GM21723 (cell line): ENCODE results near the gene PON3.

Source experiments
- ATAC-seq: cut with Tn5 transposase; IDR thresholded peaks from one replicate; pipeline ENCODE4 v1.9.1; 2021; ENCODE audit warnings: mild to moderate bottlenecking, moderate library complexity; ENCODE audit not compliant: unreplicated experiment

The PON3 gene

DNA sequence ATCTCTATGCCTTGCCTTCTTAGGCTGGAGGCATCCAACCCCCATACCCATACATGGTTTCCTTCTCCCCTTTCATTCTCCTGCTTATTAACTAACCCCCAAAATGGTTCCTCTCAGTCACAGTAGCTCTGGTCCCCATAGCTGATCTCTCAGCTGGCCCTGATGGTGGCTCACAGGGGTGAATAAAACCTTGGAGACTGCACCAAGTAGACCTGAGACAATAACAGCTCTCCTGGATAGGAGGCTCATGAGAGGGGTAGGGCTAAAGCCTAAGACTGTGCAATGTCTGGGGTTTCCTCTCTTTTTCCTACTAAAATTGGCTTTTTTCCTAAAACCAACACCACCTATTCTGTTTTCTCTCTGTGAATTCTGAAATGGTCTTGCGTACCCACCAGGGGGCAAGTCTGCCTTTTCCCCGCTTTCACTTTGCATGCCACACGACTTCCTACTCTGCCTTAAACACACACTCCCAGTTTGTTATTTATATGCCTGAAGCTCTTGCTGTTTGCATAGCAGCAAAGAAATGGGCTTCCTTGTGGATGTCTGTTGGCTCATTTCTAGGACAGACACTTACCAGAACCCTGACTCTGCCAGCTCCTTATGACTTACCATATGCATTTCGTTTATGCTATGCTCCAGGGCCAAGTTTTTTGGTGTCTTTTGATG is 53.4 kb downstream of the PON3 start:
- no peak for ATAC-seq

DNA sequence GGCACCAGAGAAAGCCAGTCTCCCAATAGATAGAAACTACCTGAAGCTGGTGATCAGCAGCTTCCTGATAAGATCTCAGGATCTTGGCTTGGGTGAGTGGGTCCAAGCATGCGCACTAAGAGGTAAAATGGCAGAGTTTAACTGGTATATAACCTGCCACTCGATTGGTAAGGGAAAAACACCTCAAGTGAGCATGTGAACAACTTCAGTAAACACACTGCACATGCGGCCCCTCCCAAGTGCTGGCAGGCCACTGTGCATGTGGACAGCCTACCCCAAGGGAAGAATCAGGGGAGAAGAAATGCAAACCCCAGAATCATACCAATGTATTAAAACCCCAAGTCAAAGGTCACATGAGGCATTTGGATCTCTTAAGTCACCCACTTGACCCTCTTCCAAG is 54.1 kb downstream of the PON3 start:
- ATAC-seq: no peak

GRCh38 chr7:95340491-95340890 is 55.7 kb downstream of the PON3 start:
- ATAC-seq: no peak

GRCh38 chr7:95338832-95339231 is 57.3 kb downstream of the PON3 start:
- no peak for ATAC-seq

- no peak for ATAC-seq
Measured at GRCh38 chr7:95335093-95335492, 61.1 kb downstream of the PON3 start.

GRCh38 chr7:95334447-95334846 is 61.7 kb downstream of the PON3 start:
- no peak for ATAC-seq

DNA sequence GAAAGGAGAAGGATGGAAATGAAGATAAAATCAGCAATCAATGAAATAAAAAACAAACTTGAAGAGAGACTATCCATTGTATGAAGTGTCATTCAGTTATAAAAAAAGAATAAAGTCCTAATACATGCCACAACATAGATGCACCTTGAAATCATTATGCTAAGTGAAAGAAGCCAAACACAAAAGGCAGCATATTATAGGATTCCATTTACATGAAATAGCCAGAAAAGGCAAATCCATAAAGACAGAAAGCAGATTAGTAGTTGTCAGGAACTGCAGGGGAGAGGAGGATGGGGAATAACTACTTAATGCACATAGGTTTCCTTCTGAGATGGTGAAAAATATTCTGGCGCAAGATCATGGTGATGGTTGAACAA is 65.2 kb downstream of the PON3 start:
- ATAC-seq: peak; percentile 36

DNA sequence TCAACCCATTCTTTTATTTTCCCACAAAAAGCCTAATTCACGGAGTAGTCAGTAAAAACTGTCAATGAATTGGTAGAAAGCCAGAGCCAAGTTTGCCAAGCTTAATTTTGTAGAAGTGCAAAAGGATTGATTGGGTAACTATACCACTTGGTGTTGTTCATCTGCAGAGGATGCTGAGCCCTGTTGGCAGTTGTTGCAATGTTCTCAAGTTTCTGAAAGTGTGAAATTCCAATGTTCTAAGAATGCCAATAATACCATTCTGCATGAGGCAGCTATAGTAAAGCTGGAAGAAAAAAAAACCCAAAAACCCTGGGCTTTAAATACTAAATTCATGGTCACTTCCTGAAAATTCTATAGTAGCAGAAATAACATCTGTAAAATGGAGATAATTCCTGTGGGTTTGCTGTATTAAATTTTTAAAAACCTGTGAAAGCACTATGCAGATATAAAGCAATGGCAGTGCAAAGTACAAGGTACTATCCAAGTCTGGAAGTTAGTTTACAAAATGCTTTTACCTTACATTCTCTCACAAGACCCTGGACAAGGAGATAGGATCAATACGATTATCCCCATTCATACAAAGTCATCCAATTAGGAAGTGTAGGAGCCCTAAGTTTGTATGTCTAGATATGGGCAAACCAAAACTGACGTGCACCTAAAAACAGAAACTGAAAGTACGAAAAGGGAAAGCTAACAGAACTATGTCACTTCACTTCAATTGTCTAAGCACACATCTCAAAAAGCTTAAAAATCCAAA is 65.8 kb downstream of the PON3 start:
- peak; percentile 99 for ATAC-seq

DNA sequence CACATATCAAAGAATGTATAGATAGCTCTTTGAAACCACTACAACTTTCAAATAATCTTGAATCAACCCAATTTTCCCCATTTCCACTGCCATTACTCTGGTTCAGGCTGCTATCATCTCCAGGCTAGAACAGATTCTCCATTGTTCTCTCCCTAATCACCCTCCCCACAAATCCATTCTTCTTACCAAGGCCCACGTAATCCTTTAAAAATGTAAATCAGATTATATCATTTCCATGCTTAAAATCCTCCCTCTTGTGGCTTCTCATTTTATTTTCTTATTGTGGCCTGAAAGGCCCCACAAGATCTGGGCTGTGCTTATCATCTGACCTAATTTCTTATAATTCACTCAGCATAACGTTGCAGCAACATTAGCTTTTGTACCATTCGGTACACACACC is 68.8 kb downstream of the PON3 start:
- no peak for ATAC-seq

GRCh38 chr7:95324431-95324830 is 71.7 kb downstream of the PON3 start, which contains the start of gene PON1:
PON1 (minus strand) TSS chr7:95324532; CDS start chr7:95324475, 57 bp downstream.
- ATAC-seq: peak; percentile 93

DNA sequence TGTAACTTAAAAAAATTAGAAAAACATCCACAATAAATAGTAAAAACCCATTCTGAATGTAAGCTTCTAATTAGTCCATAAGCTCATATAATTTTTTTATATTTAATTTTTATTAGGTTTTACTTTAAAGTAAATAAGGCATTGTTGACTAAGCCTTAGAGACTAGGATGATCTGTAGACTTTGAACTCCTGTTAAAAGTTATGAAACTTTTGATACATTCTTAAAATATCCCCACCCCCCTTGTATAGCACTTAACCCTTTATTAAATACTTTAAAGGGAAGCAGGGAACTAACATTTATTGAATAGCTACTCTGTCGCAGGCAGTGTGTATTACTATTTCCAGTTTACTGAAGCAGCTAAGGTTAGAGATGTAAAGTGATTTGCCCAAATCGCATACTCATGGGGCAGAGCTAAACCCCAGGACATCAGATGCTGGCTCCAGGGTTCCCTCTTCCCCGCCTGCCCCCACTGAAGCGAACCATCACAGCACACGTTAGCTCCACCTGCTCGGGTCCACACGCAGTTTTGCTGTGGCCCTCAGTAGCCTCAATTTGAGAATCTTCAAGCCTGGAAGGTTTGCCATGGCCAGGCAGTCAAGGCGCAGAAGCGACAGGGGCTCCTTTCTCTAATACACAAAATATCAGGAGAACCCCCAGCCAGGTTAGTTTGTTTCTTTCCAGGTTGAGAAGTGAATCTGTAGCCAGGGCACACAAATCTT is 72.6 kb downstream of the PON3 start:
- no peak for ATAC-seq

GRCh38 chr7:95322854-95323253 is 73.3 kb downstream of the PON3 start:
- no peak for ATAC-seq

DNA sequence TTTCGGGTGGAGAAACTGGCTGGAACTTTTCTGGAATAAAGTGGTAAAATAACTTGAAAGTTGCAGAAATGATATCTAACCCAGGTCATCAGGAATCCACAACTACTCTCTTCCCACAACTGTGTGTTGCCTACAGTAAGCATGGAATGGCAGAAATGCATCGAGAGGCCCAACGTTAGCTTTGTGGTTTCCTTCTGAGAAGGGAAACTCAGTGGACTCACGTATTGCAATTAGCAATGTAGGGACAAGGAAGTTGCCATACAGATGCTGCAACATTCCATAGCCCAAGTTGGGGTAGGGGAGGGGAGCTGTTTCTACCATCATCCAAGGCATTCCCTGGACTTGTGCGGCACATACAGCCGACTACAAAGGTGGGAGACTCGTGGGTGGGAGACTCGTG is 73.8 kb downstream of the PON3 start:
- no peak for ATAC-seq

GRCh38 chr7:95321720-95322119 is 74.5 kb downstream of the PON3 start:
- ATAC-seq: no peak

GRCh38 chr7:95320651-95321050 is 75.5 kb downstream of the PON3 start:
- ATAC-seq: no peak

- no peak for ATAC-seq
Measured at GRCh38 chr7:95319570-95319969, 76.6 kb downstream of the PON3 start.

DNA sequence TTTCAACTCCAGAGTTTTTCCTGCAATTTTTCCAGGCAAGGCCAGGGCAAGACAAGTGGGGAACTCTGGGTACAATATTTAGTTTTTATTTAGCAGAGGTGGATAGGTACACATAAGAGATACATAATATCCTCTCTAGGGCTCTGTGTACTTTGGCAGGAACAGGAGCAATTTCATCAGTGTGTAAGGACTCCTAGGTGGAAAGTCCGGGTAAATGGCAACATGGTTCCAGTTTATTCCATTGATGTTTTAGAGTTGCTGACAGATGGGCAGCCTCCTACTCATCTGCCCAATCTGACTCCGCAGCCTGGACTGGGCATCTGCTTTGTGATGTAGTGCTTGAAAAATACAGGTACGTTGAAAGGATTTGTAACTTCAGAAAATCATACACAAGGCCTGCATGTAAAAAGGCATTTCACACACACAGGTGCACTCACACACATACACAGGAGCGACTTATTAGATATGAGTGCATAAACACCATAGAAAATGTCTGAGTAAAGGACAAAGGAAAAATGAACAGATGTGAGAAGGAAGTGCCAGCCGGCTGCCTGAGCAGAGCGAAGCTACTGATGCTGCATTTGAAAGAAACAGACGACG is 77.6 kb downstream of the PON3 start:
- ATAC-seq: no peak

GRCh38 chr7:95317966-95318365 is 78.2 kb downstream of the PON3 start:
- no peak for ATAC-seq

- ATAC-seq: no peak
Measured at GRCh38 chr7:95317546-95317945, 78.6 kb downstream of the PON3 start.

DNA sequence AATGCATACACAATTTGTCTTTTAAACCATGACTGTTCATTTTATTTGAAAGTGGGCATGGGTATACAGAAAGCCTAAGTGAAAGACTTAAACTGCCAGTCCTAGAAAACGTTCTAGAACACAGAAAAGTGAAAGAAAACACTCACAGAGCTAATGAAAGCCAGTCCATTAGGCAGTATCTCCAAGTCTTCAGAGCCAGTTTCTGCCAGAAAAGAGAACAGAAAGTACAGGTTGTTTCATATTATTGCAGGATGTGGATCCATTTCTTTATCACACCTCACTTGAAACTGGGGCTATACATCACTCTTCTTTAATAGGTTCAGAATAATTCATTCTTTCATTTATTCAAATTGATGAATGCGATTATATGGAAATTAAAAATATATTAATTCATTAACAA is 79.6 kb downstream of the PON3 start:
- peak; percentile 82 for ATAC-seq

GRCh38 chr7:95312561-95312960 is 83.6 kb downstream of the PON3 start:
- no peak for ATAC-seq

- ATAC-seq: no peak
Measured at GRCh38 chr7:95311389-95311788, 84.8 kb downstream of the PON3 start.
